ENCODE measurements around the gene CCL11.

Gene CCL11

GRCh38 chr17:34255841-34256240 lies 29.7 kb upstream of the CCL11 start:
- no peak for TF ChIP-seq CTCF (IDR thresholded peaks at IDR 0.05; ENCODE audit: low read length, missing control alignments)
- DNase-seq (ENCODE audit: low read depth): no peak
- peak overlapping the region; percentile 76 for H3K4me3 ChIP-seq (replicated peaks; ENCODE audit: low read depth, low read length)

GRCh38 chr17:34257299-34257985 lies 28.1 kb upstream of the CCL11 start:
- no peak for TF ChIP-seq CTCF (IDR thresholded peaks at IDR 0.05; ENCODE audit: low read length, missing control alignments)
- DNase-seq (ENCODE audit: low read depth): peak; percentile 73
- H3K4me3 ChIP-seq (replicated peaks; ENCODE audit: low read depth, low read length): peak overlapping the region; percentile 76

- no peak overlapping the region for H3K4me3 ChIP-seq (replicated peaks; ENCODE audit: low read depth, low read length)
- no peak for DNase-seq (ENCODE audit: low read depth)
- TF ChIP-seq CTCF (IDR thresholded peaks at IDR 0.05; ENCODE audit: low read length, missing control alignments): no peak
Observed at GRCh38 chr17:34257986-34258326, 27.6 kb upstream of the CCL11 start.

- no peak for TF ChIP-seq CTCF (IDR thresholded peaks at IDR 0.05; ENCODE audit: low read length, missing control alignments)
- H3K4me3 ChIP-seq (replicated peaks; ENCODE audit: low read depth, low read length): no peak overlapping the region
- peak; percentile 87 for DNase-seq (ENCODE audit: low read depth)
Observed at GRCh38 chr17:34259146-34259545, 26.4 kb upstream of the CCL11 start.

GRCh38 chr17:34260861-34261260 lies 24.7 kb upstream of the CCL11 start:
- no peak for TF ChIP-seq CTCF (IDR thresholded peaks at IDR 0.05; ENCODE audit: low read length, missing control alignments)
- H3K4me3 ChIP-seq (replicated peaks; ENCODE audit: low read depth, low read length): no peak overlapping the region
- no peak for DNase-seq (ENCODE audit: low read depth)

- no peak for DNase-seq (ENCODE audit: low read depth)
- TF ChIP-seq CTCF (IDR thresholded peaks at IDR 0.05; ENCODE audit: low read length, missing control alignments): no peak
- H3K4me3 ChIP-seq (replicated peaks; ENCODE audit: low read depth, low read length): no peak overlapping the region
Observed at GRCh38 chr17:34261568-34262337, 23.8 kb upstream of the CCL11 start.
